Adipose tissue (tissue), 3 donors: Measurements from ENCODE around the gene PLPP4. TPM values are rescaled to one million over a fixed set of nuclear protein-coding genes. Genes with fewer than 3 reads are reported as not detected.
"Not testable (repeated sequence)": the region's sequence is repeated elsewhere in the genome, so short reads cannot be mapped to it uniquely, and the experiment has no call there.

Experiments used
- H3K27ac ChIP-seq: one replicate; pipeline ENCODE4 v1.5.1; 2013; ENCODE audit warnings: low read depth, low read length
- WGBS, 3 donors: extraction: QIAGEN DNeasy Blood & Tissue Kit; methylation state at CpG; one replicate each; pipeline ENCODE4 v1.1.7; 2013; 5-methylcytosine and 5-hydroxymethylcytosine counted together
- polyA plus RNA-seq, 3 donors: library from polyadenylated mRNA; stranded (reverse); fragments of 200-250 nt; gene quantifications; one replicate each; pipeline ENCODE4 v1.2.3, GENCODE V29; 2013
- donor health status: healthy with polysubstance abuse.
- donor health status: Bipolar disorder and iron deficiency.
- donor health status: healthy.

Gene PLPP4
- polyA plus RNA-seq, 3 donors: not detected

DNA sequence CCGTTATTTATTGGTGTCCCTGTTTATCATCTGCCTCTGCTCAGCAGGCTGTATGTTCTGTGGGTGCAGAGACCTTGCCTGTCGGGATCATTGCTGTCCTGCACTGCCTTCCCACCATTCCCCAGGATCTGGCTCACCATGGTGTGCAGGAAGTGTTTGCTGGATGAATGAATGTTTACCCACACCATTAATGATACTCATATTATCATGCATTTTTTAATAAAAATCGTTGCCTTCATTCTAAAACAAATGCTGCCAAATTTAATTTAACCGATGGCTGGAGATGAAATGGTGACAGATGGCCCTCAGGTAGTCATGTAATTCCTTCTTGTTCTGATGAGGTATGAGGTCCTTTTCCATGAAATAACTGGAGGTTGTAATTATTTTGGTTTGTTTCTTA is 22.5 kb downstream of the PLPP4 start:
- H3K27ac ChIP-seq: no peak overlapping the region
- 65 to 79% (median 75%) methylated on average over 4 of the region's 4 CpGs for WGBS, 3 donors

DNA sequence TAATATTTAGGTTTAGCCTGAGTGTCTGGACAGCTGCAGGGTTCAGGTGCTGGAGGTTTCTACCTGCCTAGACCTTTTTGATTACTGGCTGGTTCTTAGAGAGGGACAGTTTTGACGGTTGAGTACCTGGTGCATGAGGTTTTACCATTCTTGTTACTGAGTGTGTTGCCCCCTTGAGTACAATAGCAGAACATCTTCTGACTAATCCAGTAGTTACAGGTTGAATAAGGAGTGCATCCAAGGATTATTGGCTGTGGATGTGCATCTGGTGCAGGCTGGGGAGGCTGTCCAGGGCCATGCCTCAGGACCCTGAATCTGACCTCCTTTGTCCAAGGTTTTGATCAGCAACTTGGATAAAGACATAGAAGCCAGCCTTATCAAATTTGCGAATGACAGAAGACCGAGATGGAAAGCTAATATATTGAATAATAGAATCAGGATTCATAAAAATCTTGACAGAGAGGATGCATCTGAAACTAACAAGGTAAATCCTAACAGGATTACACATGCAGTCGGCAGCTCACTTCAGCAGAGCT is 23.1 kb downstream of the PLPP4 start:
- WGBS, 3 donors: 66 to 82% (median 72%) methylated on average over 4 of the region's 4 CpGs
- H3K27ac ChIP-seq: no peak overlapping the region

DNA sequence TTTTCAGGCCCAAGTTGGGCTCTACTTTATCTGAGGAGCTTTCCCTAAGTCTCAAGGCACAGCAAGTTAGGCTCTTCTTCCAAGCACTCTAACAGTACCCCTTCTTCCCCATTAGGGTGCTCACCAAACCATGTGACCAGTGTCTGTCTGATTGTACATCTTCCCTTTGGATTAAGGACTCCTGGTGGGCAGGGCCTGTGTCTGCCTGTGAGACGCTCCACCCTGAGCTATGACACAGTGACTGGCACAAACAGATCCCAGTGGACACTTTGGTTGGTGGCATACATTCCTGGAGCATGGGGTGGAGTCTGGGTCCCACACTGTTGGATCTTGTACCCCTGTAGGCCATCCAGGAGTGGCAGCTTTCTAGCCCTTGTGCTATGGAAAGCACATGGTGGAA is 23.8 kb downstream of the PLPP4 start:
- WGBS, 3 donors: 81 to 94% (median 84%) methylated on average over 1 of the region's 1 CpG
- H3K27ac ChIP-seq: no peak overlapping the region

DNA sequence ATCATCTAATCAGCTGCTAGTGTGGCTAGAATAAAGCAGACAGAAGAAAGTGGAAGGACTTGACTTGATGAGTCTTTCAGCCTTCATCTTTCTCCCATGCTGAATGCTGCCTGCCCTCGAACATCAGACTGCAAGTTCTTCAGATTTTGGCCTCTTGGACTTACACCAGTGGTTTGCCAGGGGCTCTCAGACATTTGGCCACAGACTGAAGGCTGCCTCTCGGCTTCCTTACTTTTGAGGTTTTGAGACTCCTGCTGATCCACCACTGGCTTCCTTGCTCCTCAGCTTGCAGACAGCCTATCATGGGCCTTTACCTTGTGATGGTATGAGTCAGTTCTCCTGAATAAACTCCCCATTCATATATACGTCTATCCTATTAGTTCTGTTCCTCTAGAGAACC is 26.0 kb downstream of the PLPP4 start:
- 76 to 82% (median 78%) methylated on average over 3 of the region's 3 CpGs for WGBS, 3 donors
- no peak overlapping the region for H3K27ac ChIP-seq

DNA sequence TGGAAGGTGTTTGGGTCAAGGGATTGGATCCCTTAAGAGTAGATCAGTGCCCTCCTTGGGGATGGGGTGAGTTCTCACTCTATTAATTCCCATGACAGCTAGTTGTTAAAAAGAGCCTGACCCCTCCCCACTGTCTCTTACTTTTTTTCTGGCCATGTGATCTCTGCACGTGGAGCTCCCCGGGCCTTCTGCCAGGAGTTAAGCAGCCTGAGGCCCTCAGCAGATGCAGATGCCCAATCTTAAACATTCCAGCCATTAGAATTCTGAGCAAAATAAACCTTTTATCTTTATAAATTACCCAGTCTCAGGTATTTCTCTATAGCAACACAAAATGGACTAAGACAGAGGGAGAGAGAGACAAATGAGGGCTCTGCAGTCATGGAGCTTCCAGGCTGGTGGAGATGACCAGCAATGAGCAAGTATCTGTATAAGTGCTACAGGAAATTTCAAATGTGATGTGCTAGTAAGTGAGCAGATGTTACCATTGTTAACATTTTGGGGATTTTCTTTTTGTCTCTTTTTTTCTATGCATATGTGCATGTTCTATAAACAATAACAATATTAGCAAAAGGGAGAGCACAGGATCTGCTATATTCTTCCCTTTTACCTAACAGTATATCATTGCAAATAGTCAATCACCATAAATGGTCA is 26.7 kb downstream of the PLPP4 start:
- H3K27ac ChIP-seq: no peak overlapping the region
- WGBS, 3 donors: 47 to 55% (median 50%) methylated on average over 2 of the region's 2 CpGs

DNA sequence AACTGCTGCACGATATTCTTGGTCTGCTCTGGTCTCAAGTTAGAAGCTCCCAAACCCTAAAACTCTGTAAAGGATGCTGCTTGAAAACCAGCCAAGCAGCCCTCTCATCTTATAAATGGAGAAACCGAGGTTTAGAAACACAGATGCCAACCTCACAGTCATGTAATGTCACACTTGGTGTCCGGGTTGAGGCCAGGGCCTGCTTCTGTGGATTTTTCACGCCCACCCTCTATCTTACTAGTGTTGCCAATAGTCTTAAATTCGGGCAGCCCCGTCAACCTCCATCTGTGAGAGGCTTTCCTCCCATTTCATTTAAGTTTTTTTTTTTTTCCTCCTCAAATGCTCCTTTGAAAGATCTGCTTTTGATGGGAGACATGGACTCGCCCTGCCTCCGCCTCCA is 28.9 kb downstream of the PLPP4 start:
- H3K27ac ChIP-seq: no peak overlapping the region
- whole genome bisulfite sequencing, 3 donors: 80 to 85% (median 83%) methylated on average over 8 of the region's 8 CpGs

DNA sequence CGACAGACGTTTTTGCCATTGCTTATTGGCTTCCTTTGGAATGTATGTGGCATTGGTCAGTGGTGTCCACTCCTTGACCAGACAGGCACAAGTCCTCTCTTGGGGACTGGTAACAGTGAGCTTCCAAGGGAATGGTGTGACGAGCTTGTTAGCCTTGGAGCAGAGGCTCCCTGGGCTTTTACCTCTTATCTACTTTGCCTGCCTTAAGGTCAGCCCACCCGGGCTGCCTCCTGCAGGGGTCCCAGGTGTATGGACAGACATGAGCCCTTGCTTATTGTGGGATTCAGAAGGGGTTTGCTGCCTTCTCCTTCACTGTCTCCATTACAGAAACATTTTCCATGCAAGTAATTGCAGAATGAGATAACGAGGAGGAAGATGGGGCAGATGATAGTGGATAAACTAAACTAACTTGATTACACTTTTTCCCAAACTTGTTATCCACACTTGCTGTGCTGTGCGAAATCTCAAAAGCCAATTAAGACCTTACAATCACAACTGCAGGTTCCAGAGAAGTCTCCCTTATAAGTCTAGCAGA is 29.7 kb downstream of the PLPP4 start:
- WGBS, 3 donors: 62 to 72% (median 62%) methylated on average over 6 of the region's 6 CpGs
- H3K27ac ChIP-seq: no peak overlapping the region

DNA sequence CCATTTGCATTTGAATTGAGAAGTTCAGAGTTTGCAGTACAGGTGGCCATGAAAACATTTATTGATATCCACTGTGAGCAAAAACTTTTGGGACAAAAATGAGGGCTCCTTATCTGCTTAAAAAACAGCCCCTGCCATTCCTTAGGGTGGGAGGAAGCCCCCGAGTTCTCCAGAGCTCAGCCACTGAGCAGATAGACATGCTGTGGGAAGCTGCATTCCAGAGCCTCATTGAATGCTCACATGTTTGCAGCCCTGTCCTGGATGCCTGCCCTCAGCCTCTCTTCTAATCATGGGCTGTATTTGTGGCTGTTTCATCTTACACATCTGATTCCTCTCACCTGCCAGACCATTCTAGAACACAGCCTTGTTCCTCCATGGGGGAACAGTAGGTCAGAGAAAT is 33.3 kb downstream of the PLPP4 start:
- 22 to 55% (median 52%) methylated on average over 1 of the region's 1 CpG for WGBS, 3 donors
- H3K27ac ChIP-seq: no peak overlapping the region

DNA sequence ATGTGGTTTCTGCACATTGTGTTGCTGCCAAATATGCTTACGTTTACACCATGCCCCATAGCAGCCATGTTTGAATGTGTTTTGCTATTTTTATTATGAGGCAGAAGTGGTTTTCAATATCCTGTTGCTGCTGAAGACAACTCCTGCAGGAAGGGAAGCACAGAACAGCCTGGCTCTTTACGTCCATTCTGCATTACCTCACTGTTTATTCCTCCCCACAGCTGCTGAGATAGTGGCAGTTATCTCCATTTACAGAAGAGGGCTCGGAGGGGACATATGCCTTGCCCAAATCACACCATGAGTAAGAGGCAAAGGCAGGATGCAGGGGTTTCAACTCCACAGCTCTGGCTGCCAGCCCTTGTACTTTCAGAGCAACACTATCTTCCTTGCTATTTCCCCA is 35.3 kb downstream of the PLPP4 start:
- WGBS, 3 donors: 9 to 15% (median 13%) methylated on average over 3 of the region's 3 CpGs
- H3K27ac ChIP-seq: no peak overlapping the region

DNA sequence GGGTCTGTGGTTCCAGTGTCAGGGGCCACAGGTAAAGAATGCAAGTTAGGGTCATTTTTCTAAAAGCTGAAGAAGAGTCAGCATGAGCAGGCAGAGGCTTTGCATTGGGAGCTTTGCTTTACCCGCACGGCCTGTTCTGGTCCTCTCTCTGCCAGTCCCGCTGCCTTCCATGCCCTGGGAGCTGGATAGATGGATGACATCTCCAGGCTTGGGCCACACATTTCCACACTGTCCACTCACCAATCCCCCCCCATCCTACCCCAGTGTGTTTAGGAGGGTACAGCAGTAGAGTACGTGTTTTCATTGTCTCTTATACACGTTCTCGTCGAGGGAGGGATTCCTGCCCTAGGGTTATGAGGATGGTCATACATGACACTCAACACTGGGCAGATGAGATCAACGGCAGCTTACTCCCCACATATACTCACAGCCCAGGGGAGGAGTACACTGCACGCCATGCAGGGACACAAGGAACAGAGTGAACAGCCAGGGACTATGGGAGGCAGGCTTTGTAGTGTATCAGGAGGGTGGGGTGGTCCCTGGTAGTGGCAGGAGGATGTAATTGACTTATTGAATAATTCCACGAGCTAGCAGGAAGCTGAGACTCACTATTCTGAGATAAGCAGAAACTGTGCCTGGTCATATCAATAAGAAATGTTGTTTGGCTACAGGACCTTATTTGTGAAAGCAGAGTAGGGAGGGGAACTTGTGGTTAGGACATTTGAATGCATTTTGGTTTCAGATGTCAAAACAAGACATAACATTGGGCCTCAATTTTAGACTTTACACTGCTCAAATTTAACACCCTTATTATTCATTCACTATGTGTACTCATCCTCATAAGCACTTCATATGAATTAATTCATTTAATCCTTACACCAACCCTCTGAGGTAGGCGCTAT is 36.6 kb downstream of the PLPP4 start:
- 81 to 87% (median 86%) methylated on average over 11 of the region's 11 CpGs for WGBS, 3 donors
- no peak overlapping the region for H3K27ac ChIP-seq

DNA sequence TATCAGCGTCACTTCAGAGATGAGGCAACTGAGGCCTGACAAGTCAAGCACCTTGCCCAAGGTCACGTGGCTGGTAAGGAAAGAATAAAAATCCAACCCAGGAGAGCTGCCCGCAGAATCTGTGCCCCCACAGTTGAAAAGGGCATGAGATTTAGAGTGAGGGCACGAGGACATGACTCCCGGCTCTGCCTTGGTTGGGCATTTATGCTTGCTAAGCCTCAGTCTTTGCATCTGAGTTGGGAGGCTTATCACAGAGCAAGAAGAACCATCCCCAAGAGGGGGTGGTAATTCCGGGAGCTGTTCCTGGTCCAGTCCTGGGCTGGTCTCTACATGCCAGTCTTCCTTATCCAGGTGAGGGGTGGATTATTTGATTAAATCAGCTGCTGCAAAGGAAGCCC is 37.3 kb downstream of the PLPP4 start:
- no peak overlapping the region for H3K27ac ChIP-seq
- WGBS, 3 donors: 81 to 89% (median 84%) methylated on average over 6 of the region's 6 CpGs

DNA sequence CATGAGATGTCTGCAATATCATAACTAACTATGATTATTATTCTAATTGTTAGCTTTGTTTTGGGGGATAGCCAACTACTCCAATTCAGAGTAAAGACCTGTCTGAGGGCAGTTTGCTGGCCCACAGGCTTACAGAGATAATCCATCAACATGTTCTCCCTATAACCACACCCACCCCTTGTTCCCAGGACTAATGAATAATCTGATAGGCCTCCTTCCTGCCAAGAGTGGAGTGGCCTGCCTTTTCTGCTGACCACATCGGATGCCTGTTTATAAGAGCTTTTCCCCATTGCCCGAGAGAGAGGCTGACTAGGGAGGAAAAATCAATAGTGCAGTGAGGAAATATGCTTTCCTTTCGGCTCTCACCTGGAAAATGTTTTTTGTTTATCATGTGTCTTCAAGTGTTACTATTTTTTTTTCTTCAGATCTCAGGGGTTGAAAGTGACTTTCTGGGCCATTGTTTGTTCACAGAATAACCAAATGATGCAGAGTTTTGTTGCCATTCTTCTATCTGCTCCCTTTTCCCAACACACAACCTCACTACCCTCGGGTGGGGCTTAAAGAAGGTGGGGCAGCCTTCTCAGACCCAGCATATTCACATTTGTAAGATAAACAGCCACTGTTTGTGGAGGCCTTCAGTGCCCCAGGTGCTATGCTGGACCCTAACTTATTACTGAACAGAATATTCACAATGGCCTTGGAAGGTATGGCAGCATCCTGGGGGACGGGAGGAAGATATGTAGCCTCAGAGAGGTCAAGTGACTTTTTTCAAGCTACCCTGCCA is 38.4 kb downstream of the PLPP4 start:
- WGBS, 3 donors: 26 to 59% (median 53%) methylated on average over 5 of the region's 5 CpGs

DNA sequence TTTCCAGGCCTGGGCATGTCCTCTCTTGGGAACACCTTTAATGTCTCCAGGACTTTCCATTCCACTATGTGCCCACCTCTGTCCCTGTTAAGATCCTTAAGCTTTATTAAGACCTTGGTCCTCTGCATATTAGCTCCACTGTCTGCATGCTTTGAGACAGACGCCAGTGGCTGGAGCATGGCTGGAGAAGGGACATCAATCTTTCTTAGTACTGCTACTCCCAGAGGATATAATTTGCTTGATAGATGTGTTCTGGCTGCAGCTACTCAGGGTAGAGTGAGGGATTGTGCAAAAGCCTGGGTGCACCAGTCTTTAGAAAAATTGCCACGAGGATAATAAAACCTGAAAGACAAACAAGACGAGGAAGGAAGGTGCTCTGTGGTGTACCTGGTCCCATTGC is 42.9 kb downstream of the PLPP4 start:
- H3K27ac ChIP-seq: no peak overlapping the region
- 57 to 70% (median 69%) methylated on average over 3 of the region's 3 CpGs for WGBS, 3 donors

More for the DNA sequence above, 38.4 kb downstream of the PLPP4 start:
- H3K27ac ChIP-seq: no peak overlapping the region

DNA sequence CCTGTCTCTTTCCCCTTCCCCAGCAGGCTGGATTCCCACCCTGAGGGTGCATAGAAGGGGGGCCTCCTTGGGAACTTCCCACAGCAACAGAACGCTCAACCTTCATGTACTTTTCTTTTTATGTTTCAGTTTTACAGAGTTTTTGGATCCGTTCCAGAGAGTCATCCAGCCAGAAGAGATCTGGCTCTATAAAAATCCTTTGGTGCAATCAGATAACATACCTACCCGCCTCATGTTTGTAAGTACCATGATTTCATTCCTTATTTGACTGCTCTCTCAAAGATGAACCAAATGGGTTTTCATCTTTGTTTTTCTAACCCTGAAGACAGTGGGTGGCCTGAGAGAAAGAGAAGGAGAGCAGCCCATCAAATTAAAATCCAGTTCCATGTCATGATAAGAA is 46.7 kb downstream of the PLPP4 start:
- WGBS, 3 donors: 35 to 46% (median 39%) methylated on average over 3 of the region's 3 CpGs
- H3K27ac ChIP-seq: no peak overlapping the region

DNA sequence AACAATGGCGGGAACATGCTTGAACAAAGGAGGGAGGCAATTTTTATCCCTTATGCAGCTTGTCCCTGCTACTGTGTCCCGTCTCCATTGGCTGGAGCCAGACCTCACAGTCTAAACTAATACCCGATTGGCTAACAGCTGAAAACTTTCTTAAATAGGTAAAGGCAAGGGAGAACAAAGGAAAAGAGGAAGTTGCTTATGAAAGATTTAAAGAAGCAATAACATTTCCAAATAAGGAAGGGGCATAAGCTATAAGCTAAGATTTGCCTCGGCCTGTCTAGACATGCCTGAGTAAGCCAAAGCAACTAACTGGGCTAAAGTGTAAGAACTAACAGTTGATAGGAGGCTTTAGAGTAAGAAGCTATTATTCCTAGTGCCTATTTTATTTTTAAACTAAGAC is 47.2 kb downstream of the PLPP4 start:
- WGBS, 3 donors: 54 to 62% (median 59%) methylated on average over 4 of the region's 4 CpGs
- H3K27ac ChIP-seq: not testable (repeated sequence)

DNA sequence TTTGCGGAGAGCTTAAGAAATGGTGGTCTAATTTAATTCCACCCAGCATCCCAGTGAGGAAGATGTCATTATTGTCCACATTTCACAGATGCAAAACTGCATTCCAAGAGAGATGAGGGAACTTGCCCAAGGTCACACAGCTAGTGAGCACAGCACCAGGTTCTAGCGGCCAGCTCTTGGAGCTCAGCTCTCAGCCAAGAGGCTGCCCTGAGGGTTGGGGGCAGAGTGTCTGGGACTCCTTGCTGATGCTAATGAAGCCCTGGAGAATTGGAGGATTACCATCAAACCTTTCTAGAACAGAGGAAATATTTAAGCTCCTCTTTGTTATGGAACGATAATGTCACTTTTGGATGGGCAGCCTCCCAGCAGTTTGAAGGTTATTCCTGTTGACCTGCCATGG is 48.0 kb downstream of the PLPP4 start:
- H3K27ac ChIP-seq: no peak overlapping the region
- 74 to 87% (median 80%) methylated on average over 3 of the region's 3 CpGs for WGBS, 3 donors

DNA sequence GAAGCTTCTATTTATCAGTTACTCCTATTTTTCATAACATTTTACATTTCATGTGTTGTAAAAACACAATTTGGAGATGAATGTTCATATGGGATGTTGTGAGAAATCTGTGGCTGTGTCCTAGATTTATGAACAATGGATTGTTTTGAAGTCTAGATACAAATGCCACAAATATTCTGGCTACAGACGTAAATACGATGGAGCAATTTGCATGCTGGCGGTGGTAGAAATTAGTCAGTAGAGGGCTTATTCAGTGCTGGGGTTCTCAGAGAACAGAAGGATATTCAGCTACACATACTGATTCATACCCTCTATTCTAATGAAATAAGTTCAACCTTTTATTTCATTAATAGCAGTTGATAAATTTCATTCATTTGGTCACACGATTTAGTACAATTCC is 48.8 kb downstream of the PLPP4 start:
- no peak overlapping the region for H3K27ac ChIP-seq
- WGBS, 3 donors: 74 to 89% (median 89%) methylated on average over 4 of the region's 4 CpGs

DNA sequence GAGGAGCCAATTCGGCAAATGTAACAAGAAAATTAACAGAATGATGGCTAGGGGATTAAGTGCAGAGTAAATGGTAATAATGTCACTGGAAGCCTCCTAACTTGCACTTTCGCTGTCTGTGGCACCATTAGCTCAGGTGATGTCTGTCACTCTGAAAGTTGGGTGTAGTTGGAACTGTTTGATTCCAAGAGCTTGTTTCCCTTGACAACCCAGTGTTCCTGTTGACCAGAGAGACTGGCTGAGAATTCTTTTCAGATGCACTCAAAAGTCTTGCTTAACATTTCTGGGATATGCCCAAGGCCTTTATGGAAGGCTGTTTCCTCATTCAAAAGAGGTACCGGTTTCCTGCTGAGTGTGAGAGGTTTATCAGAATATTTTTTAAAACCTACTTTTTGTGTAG is 49.6 kb downstream of the PLPP4 start:
- WGBS, 3 donors: 70 to 82% (median 75%) methylated on average over 3 of the region's 3 CpGs
- H3K27ac ChIP-seq: no peak overlapping the region

DNA sequence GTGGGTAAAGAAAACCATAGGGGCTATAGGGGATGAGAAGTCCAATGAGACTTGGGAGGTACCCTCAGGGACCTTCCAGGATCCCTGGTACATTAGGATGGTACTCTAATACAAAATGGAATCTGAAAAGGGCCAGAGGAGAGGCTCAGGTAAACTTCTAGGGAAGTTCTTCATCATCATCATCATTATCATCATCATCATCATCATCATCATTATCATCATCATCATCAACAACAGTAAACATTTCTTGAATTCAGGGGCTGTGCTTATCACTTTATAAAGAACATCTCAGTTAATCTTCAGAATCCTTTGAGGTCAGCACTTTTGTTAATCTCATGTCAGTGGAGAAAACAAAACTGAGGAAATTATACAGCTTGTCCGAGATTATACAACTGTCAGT is 50.1 kb downstream of the PLPP4 start:
- 73 to 90% (median 83%) methylated on average over 1 of the region's 1 CpG for WGBS, 3 donors

More for the DNA sequence above, 50.1 kb downstream of the PLPP4 start:
- no peak overlapping the region for H3K27ac ChIP-seq
